ENCODE data around the gene BRCA2. TPM values are rescaled to one million over a fixed set of nuclear protein-coding genes. Genes with fewer than 3 reads are reported as not detected.

Gene BRCA2
- total RNA-seq, 1 donor from 2014 or later: 38.7 TPM

DNA sequence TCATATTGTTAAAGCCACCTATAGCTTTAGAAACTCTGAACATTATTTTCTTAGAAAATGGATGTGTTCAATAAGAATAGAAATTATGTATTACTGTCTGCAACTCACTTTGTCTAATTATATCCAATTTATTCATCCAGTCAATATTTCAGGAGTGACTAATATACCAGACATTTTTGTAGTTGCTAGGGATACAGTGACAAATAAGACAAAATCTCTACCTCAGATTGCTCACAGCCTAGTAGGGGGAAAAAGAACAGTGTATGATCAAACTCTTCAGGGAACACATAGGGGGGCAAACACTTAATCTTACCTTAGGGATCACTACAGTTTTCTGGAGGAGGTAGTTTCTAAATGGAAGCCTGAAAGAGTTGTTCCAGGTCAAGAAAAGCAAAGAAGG, 8.6 kb downstream of the BRCA2 start:
- Histone ChIP-seq H3K9ac (no peak overlapping the region), H3K36me3 (peaks cover 24% of the 10 kb centered on the region), H3K9me3 (ENCODE audit: low read depth) (no peaks in the 10 kb centered on the region), H3K4me3 (no peak overlapping the region), H3K4me1 (no peaks in the 10 kb centered on the region), H3K79me2 (ENCODE audit: low read depth) (no peaks in the 10 kb centered on the region), H2AFZ (replicated peaks) (no peak overlapping the region), H3K27me3 (no peaks in the 10 kb centered on the region), H3K4me2 (no peak overlapping the region), H3F3A (ENCODE audit: low read depth) (no peaks in the 10 kb centered on the region), H4K20me1 (ENCODE audit: low read depth) (no peaks in the 10 kb centered on the region), H3K27ac (no peak overlapping the region)
- Mint-ChIP-seq H3K36me3 (peaks cover 36% of the 10 kb centered on the region), H3K27me3 (ENCODE audit: insufficient read depth, low read depth) (no peaks in the 10 kb centered on the region), H3K4me3 (no peak overlapping the region), H3K27ac (no peak overlapping the region), H3K9me3 (peaks cover 5% of the 10 kb centered on the region), H3K4me1 (no peaks in the 10 kb centered on the region)
- DNase-seq (ENCODE audit: low spot score): no peak
- TF ChIP-seq, protein P1, sequence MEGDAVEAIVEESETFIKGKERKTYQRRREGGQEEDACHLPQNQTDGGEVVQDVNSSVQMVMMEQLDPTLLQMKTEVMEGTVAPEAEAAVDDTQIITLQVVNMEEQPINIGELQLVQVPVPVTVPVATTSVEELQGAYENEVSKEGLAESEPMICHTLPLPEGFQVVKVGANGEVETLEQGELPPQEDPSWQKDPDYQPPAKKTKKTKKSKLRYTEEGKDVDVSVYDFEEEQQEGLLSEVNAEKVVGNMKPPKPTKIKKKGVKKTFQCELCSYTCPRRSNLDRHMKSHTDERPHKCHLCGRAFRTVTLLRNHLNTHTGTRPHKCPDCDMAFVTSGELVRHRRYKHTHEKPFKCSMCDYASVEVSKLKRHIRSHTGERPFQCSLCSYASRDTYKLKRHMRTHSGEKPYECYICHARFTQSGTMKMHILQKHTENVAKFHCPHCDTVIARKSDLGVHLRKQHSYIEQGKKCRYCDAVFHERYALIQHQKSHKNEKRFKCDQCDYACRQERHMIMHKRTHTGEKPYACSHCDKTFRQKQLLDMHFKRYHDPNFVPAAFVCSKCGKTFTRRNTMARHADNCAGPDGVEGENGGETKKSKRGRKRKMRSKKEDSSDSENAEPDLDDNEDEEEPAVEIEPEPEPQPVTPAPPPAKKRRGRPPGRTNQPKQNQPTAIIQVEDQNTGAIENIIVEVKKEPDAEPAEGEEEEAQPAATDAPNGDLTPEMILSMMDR (IDR thresholded peaks at IDR 0.05): no peak
- no peak for TF ChIP-seq EZH2phosphoT487 (IDR thresholded peaks at IDR 0.05)
- TF ChIP-seq EZH2 (IDR thresholded peaks at IDR 0.05): no peak

DNA sequence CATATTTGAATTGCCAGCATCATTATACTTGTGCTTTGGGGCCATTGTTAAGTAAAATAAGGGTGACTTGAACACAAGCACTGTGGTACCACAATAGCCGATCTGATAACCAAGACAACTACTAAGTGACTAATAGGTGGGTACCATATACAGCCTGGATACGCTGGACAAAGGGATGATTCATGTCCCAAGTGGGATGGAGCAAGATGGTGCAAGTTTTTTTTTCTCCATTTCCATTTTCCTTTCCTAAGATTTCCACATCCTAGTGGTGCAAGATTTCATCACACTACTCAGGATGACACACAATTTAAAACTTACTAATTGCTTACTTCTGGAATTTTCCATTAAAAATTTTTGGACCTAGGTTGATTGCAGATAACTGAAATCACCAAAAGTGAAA, 15.1 kb downstream of the BRCA2 start:
- Mint-ChIP-seq H3K36me3 (peaks cover 32% of the 10 kb centered on the region), H3K27ac (no peak overlapping the region), H3K4me3 (no peak overlapping the region), H3K4me1 (no peaks in the 10 kb centered on the region), H3K27me3 (ENCODE audit: insufficient read depth, low read depth) (no peaks in the 10 kb centered on the region), H3K9me3 (peaks cover 2% of the 10 kb centered on the region)
- no peaks in the 10 kb centered on the region for H3K79me2 ChIP-seq (ENCODE audit: low read depth)
- H3K4me1 ChIP-seq: no peaks in the 10 kb centered on the region
- no peak overlapping the region for H2AFZ ChIP-seq (replicated peaks)
- no peak overlapping the region for H3K4me3 ChIP-seq
- H3K4me2 ChIP-seq: no peak overlapping the region
- no peaks in the 10 kb centered on the region for H4K20me1 ChIP-seq (ENCODE audit: low read depth)
- DNase-seq (ENCODE audit: low spot score): no peak
- H3F3A ChIP-seq (ENCODE audit: low read depth): no peaks in the 10 kb centered on the region
- peaks cover 38% of the 10 kb centered on the region for H3K36me3 ChIP-seq
- H3K27me3 ChIP-seq: no peaks in the 10 kb centered on the region
- TF ChIP-seq EZH2 (IDR thresholded peaks at IDR 0.05): no peak
- TF ChIP-seq EZH2phosphoT487 (IDR thresholded peaks at IDR 0.05): no peak
- TF ChIP-seq, protein P1 (IDR thresholded peaks at IDR 0.05): no peak
- no peak overlapping the region for H3K9ac ChIP-seq
- H3K9me3 ChIP-seq (ENCODE audit: low read depth): no peaks in the 10 kb centered on the region
- H3K27ac ChIP-seq: no peak overlapping the region

DNA sequence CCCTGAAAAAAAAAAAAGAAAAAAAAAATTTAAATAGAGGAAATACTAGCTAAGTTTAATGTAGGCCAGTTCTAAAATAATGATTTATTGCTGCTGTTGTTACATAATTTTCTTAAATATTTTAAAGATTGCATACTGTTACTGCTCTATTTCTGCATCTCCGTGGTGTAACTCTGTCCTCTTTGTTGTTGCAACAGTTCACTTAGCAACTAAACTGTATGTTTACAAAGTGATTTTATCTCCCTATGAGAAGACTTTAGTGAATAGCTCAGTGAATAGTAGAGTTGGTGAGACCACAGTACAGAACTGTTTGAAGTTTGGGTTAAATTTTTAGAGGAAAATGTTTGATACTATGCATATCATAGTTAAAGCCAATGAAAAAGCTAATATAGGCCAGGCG, 19.4 kb downstream of the BRCA2 start:
- Histone ChIP-seq H3K4me1 (no peaks in the 10 kb centered on the region), H3K27ac (no peak overlapping the region), H3K27me3 (no peaks in the 10 kb centered on the region), H3K4me3 (no peak overlapping the region), H3K9me3 (ENCODE audit: low read depth) (no peaks in the 10 kb centered on the region), H4K20me1 (ENCODE audit: low read depth) (no peaks in the 10 kb centered on the region), H2AFZ (replicated peaks) (no peak overlapping the region), H3F3A (ENCODE audit: low read depth) (no peaks in the 10 kb centered on the region), H3K36me3 (peaks cover 47% of the 10 kb centered on the region), H3K4me2 (no peak overlapping the region), H3K9ac (no peak overlapping the region), H3K79me2 (ENCODE audit: low read depth) (no peaks in the 10 kb centered on the region)
- DNase-seq (ENCODE audit: low spot score): no peak
- no peak overlapping the region for H3K4me3 Mint-ChIP-seq
- peaks cover 57% of the 10 kb centered on the region for H3K36me3 Mint-ChIP-seq
- H3K4me1 Mint-ChIP-seq: no peaks in the 10 kb centered on the region
- H3K27me3 Mint-ChIP-seq (ENCODE audit: insufficient read depth, low read depth): no peaks in the 10 kb centered on the region
- TF ChIP-seq, protein P1 (IDR thresholded peaks at IDR 0.05): no peak
- TF ChIP-seq EZH2 (IDR thresholded peaks at IDR 0.05) (no peak), EZH2phosphoT487 (IDR thresholded peaks at IDR 0.05) (no peak)
- no peak overlapping the region for H3K27ac Mint-ChIP-seq
- peaks cover 2% of the 10 kb centered on the region for H3K9me3 Mint-ChIP-seq
